Vagina (tissue), 2 donors: ENCODE data around the gene LHX4. TPM values are rescaled to one million over a fixed set of nuclear protein-coding genes. Genes with fewer than 3 reads are reported as not detected.

Source experiments
- DNase-seq, 2 donors: peaks; one replicate each; pipeline ENCODE4 v3.0.0-alpha.2; 2017; ENCODE audit errors: extremely low spot score in 2 of 2
- H3K27ac ChIP-seq: fragments of 200-600 bp; sonication (generic); one replicate; pipeline ENCODE4 v1.5.1; 2019
- H3K27me3 ChIP-seq: fragments of 200-600 bp; sonication (generic); one replicate; pipeline ENCODE4 v1.5.1; 2019
- H3K36me3 ChIP-seq, 2 donors: fragments of 200-600 bp; sonication (generic); one replicate each; pipeline ENCODE4 v1.5.1; 2017 to 2019
- H3K4me1 ChIP-seq: fragments of 200-600 bp; sonication (generic); one replicate; pipeline ENCODE4 v1.5.1; 2019
- H3K4me3 ChIP-seq, 2 donors: fragments of 200-600 bp; sonication (generic); 1 replicate in 1 of 2; 2 replicates in 1 of 2; pipeline ENCODE4 v1.5.1; 2016 to 2019
- H3K9me3 ChIP-seq: fragments of 200-600 bp; sonication (generic); one replicate; pipeline ENCODE4 v1.5.1; 2019
- CTCF ChIP-seq, 3 experiments: fragments of 450-650 bp in 2 of 3; fragments of 200-600 bp in 1 of 3; sonication (generic) in 1 of 3; IDR thresholded peaks; one replicate each; pipeline ENCODE4 v1.5.1; 2017 to 2019; ENCODE audit warnings: antibody characterized with exemption in 3 of 3, mild to moderate bottlenecking in 2 of 3, moderate library complexity in 2 of 3
- POLR2A ChIP-seq, 2 donors: fragments of 450-650 bp; IDR thresholded peaks; one replicate each; pipeline ENCODE4 v1.6.1; 2017; ENCODE audit warnings: antibody characterized with exemption in 2 of 2, mild to moderate bottlenecking in 2 of 2, moderate library complexity in 2 of 2
- POLR2AphosphoS5 ChIP-seq, 2 donors: sonication (generic); formaldehyde crosslinking; IDR thresholded peaks; one replicate each; pipeline ENCODE4 v1.9.0; 2017; ENCODE audit warnings: antibody characterized with exemption in 2 of 2, mild to moderate bottlenecking in 2 of 2, low read depth in 1 of 2; ENCODE audit not compliant: insufficient read depth in 1 of 2
- intact Hi-C: fragments of 100-400 bp; cut with DNase I; formaldehyde crosslinking; loops from one replicate; pipeline ENCODE4 v1.15.1; 2023
- total RNA-seq: library from RNA; depleted of rRNA; stranded (reverse); fragments of >200 nt; gene quantifications from one replicate; pipeline ENCODE4 v1.2.3, GENCODE V29; 2016

The LHX4 gene
- total RNA-seq, 1 donor from 2014 or later, result 0.98 TPM

- H3K9me3 ChIP-seq, result no peaks in the 10 kb centered on the region
- peak overlapping the region; percentile 1 to 2 for H3K4me3 ChIP-seq
- intact Hi-C loops, result no loop called here
- no peak for DNase-seq
- peaks cover 37% of the 10 kb centered on the region for H3K27me3 ChIP-seq
- H3K4me1 ChIP-seq, result peaks cover 43% of the 10 kb centered on the region
- no peak overlapping the region for H3K27ac ChIP-seq
- H3K36me3 ChIP-seq, result no peaks in the 10 kb centered on the region
- no peak for TF ChIP-seq POLR2AphosphoS5 (IDR thresholded peaks at IDR 0.05; ENCODE audit: insufficient read depth in 1 of 2, low read depth in 1 of 2)
These were observed 5.6 kb downstream of the LHX4 start for GRCh38 chr1:180235502-180236239.

- no peak for DNase-seq
- Histone ChIP-seq H3K4me1 (peaks cover 30% of the 10 kb centered on the region), H3K27me3 (peaks cover 37% of the 10 kb centered on the region), H3K27ac (no peak overlapping the region), H3K36me3 (no peaks in the 10 kb centered on the region), H3K4me3 (no peak overlapping the region), H3K9me3 (no peaks in the 10 kb centered on the region)
- intact Hi-C loops, result no loop called here
- TF ChIP-seq CTCF (IDR thresholded peaks at IDR 0.05) (no peak), POLR2AphosphoS5 (IDR thresholded peaks at IDR 0.05; ENCODE audit: insufficient read depth in 1 of 2, low read depth in 1 of 2) (no peak), POLR2A (IDR thresholded peaks at IDR 0.05) (no peak)
These were observed 6.8 kb downstream of the LHX4 start for GRCh38 chr1:180236698-180237509.

DNA sequence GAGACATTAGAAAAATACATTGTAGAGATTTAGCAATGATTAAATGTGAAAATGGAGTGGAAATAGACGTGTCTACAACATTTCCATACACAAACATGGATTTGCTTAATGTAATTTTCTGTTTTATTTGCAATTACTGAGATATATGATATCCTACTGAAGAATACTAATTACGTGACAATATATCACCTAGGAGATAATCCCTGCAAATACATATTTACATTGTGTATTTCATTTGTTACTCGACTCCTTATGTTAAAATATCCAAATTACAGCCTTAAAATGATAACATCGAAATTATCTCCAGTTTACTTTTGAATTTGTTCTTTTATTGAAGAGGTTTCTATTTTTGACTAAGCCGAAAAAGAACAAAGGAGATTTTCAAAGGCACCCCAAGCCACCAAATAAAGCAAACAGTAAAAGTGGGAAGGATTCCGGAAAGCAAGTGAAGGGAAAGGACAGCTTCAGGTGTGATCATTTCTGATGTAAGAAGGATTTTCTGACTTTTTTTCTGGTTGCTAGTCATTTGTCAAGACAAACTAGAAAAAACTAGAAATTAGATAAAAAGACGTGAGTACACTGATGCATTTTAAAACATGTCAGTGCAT lies 7.9 kb downstream of the LHX4 start:
- TF ChIP-seq CTCF (IDR thresholded peaks at IDR 0.05) (no peak), POLR2AphosphoS5 (IDR thresholded peaks at IDR 0.05; ENCODE audit: insufficient read depth in 1 of 2, low read depth in 1 of 2) (no peak), POLR2A (IDR thresholded peaks at IDR 0.05) (no peak)
- Histone ChIP-seq H3K4me3 (no peak overlapping the region), H3K4me1 (peaks cover 29% of the 10 kb centered on the region), H3K9me3 (no peaks in the 10 kb centered on the region), H3K27ac (no peak overlapping the region), H3K36me3 (no peaks in the 10 kb centered on the region), H3K27me3 (peaks cover 31% of the 10 kb centered on the region)
- intact Hi-C loops, result no loop called here
- DNase-seq, result no peak

GRCh38 chr1:180238675-180239074 lies 8.6 kb downstream of the LHX4 start:
- intact Hi-C loops, result no loop called here
- H3K9me3 ChIP-seq, result no peaks in the 10 kb centered on the region
- H3K4me3 ChIP-seq, result no peak overlapping the region
- DNase-seq, result no peak
- peaks cover 23% of the 10 kb centered on the region for H3K4me1 ChIP-seq
- H3K36me3 ChIP-seq, result no peaks in the 10 kb centered on the region
- H3K27me3 ChIP-seq, result peaks cover 24% of the 10 kb centered on the region
- no peak for TF ChIP-seq POLR2A (IDR thresholded peaks at IDR 0.05)
- TF ChIP-seq POLR2AphosphoS5 (IDR thresholded peaks at IDR 0.05; ENCODE audit: insufficient read depth in 1 of 2, low read depth in 1 of 2), result no peak
- TF ChIP-seq CTCF (IDR thresholded peaks at IDR 0.05), result no peak
- H3K27ac ChIP-seq, result no peak overlapping the region

- TF ChIP-seq POLR2AphosphoS5 (IDR thresholded peaks at IDR 0.05; ENCODE audit: insufficient read depth in 1 of 2, low read depth in 1 of 2) (no peak), CTCF (IDR thresholded peaks at IDR 0.05) (no peak), POLR2A (IDR thresholded peaks at IDR 0.05) (no peak)
- Histone ChIP-seq H3K27me3 (peaks cover 19% of the 10 kb centered on the region), H3K27ac (no peak overlapping the region), H3K4me1 (peaks cover 16% of the 10 kb centered on the region), H3K36me3 (no peaks in the 10 kb centered on the region), H3K4me3 (no peak overlapping the region), H3K9me3 (no peaks in the 10 kb centered on the region)
- intact Hi-C loops, result no loop called here
- DNase-seq, result no peak
These were observed 9.4 kb downstream of the LHX4 start for GRCh38 chr1:180239145-180240096.
